ENCODE results near the gene IFT88. TPM values are rescaled to one million over a fixed set of nuclear protein-coding genes. Genes with fewer than 3 reads are reported as not detected.
"Not testable (repeated sequence)": the region's sequence is repeated elsewhere in the genome, so short reads cannot be mapped to it uniquely, and the experiment has no call there.

Gene IFT88
- total RNA-seq, 1 donor from 2014 or later, result 28.8 TPM

GRCh38 chr13:20669162-20669561 lies 102.2 kb downstream of the IFT88 start:
- no peak for DNase-seq (ENCODE audit: low spot score in 2 of 2, unreplicated experiment in 2 of 2)
- Mint-ChIP-seq H3K4me3 (no peak overlapping the region), H3K9me3 (no peaks in the 10 kb centered on the region), H3K36me3 (peaks cover 22% of the 10 kb centered on the region), H3K4me1 (no peaks in the 10 kb centered on the region), H3K27ac (no peak overlapping the region), H3K27me3 (ENCODE audit: low read depth) (no peaks in the 10 kb centered on the region)
- no peak for TF ChIP-seq CTCF (IDR thresholded peaks at IDR 0.05; ENCODE audit: unreplicated experiment)

DNA sequence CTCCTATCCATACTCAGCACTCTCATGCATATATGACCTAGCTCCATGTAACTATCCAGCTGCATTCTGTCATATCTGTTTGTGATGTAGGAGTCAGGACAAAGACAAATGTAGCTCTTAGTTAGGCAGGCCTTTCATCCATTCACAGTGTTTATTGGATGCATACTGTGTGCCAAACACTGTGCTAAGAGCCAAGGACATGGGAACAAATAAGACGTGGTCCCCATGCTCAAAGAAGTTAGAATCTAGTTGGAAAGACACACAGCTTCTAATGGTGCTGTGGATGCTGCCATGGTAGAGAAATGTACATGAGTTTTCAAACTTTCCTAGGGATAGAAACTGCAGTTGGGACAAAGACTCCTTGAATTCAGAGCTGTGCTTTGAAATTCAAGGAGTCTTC lies 104.8 kb downstream of the IFT88 start:
- no peak for DNase-seq (ENCODE audit: low spot score in 2 of 2, unreplicated experiment in 2 of 2)
- H3K9me3 Mint-ChIP-seq, result no peaks in the 10 kb centered on the region
- no peak overlapping the region for H3K27ac Mint-ChIP-seq
- H3K27me3 Mint-ChIP-seq (ENCODE audit: low read depth), result no peaks in the 10 kb centered on the region
- TF ChIP-seq CTCF (IDR thresholded peaks at IDR 0.05; ENCODE audit: unreplicated experiment), result no peak
- H3K4me3 Mint-ChIP-seq, result no peak overlapping the region
- no peaks in the 10 kb centered on the region for H3K4me1 Mint-ChIP-seq
- peaks cover 13% of the 10 kb centered on the region for H3K36me3 Mint-ChIP-seq

DNA sequence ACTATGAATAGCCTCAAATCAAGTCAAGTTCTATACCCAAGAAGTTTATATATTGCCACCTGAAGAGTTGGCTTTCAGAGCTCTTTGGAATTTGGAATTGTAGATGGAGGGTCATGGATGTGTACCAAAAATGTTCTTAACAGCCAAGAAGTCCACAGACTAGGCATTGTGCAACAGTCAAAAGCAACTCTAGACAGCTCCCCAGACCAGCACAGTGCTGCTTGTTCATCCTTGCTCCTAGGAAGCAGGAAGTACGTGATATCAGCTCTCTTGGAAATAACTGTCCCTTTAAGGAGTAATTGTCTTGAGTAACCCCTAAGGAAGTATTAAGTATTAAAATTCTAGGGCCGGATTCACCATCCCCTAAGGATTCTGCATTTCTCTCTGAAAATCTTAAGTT lies 105.8 kb downstream of the IFT88 start:
- H3K9me3 Mint-ChIP-seq, result no peaks in the 10 kb centered on the region
- H3K36me3 Mint-ChIP-seq, result peaks cover 15% of the 10 kb centered on the region
- TF ChIP-seq CTCF (IDR thresholded peaks at IDR 0.05; ENCODE audit: unreplicated experiment), result no peak
- no peaks in the 10 kb centered on the region for H3K27me3 Mint-ChIP-seq (ENCODE audit: low read depth)
- H3K27ac Mint-ChIP-seq, result no peak overlapping the region
- no peaks in the 10 kb centered on the region for H3K4me1 Mint-ChIP-seq
- no peak for DNase-seq (ENCODE audit: low spot score in 2 of 2, unreplicated experiment in 2 of 2)
- H3K4me3 Mint-ChIP-seq, result no peak overlapping the region

GRCh38 chr13:20673715-20674114 lies 106.8 kb downstream of the IFT88 start:
- DNase-seq (ENCODE audit: low spot score in 2 of 2, unreplicated experiment in 2 of 2), result no peak
- no peaks in the 10 kb centered on the region for H3K27me3 Mint-ChIP-seq (ENCODE audit: low read depth)
- TF ChIP-seq CTCF (IDR thresholded peaks at IDR 0.05; ENCODE audit: unreplicated experiment), result no peak
- no peak overlapping the region for H3K4me3 Mint-ChIP-seq
- peaks cover 8% of the 10 kb centered on the region for H3K4me1 Mint-ChIP-seq
- H3K27ac Mint-ChIP-seq, result no peak overlapping the region
- no peaks in the 10 kb centered on the region for H3K9me3 Mint-ChIP-seq
- H3K36me3 Mint-ChIP-seq, result peaks cover 15% of the 10 kb centered on the region

- no peak for DNase-seq (ENCODE audit: low spot score in 2 of 2, unreplicated experiment in 2 of 2)
- Mint-ChIP-seq H3K9me3 (no peaks in the 10 kb centered on the region), H3K4me3 (no peak overlapping the region), H3K27me3 (ENCODE audit: low read depth) (no peaks in the 10 kb centered on the region), H3K27ac (no peak overlapping the region), H3K4me1 (peaks cover 23% of the 10 kb centered on the region), H3K36me3 (peaks cover 18% of the 10 kb centered on the region)
- no peak for TF ChIP-seq CTCF (IDR thresholded peaks at IDR 0.05; ENCODE audit: unreplicated experiment)
Observed at GRCh38 chr13:20676213-20676612, 109.3 kb downstream of the IFT88 start.

DNA sequence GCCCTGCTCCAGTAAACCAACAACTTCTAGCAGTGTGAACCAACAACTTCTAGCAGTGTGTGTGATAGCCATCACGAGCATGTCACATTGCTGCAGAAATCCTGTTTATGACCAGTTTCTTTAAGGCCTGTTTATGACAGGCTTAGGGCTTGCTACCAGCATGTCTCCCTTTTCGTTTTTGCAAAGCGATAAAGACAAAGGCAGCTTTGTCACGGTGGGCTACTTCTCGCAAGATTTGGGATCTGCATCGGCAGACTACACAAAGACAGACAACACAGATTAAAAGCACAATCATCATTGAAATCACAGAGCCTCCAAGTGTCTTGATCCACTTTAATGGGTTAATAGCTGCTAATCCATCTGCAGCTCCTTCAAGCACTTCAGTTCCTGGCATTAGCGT lies 111.6 kb downstream of the IFT88 start:
- H3K36me3 Mint-ChIP-seq, result peaks cover 13% of the 10 kb centered on the region
- H3K9me3 Mint-ChIP-seq; H3K27me3 Mint-ChIP-seq (ENCODE audit: low read depth); H3K4me3 Mint-ChIP-seq; DNase-seq (ENCODE audit: low spot score in 2 of 2, unreplicated experiment in 2 of 2): not testable (repeated sequence)
- H3K4me1 Mint-ChIP-seq, result peaks cover 23% of the 10 kb centered on the region
- H3K27ac Mint-ChIP-seq, result peak overlapping the region; percentile 32
